IMR-90 (cell line): Measurements from ENCODE around the gene RAB31. TPM values are rescaled to one million over a fixed set of nuclear protein-coding genes. Genes with fewer than 3 reads are reported as not detected.

ENCODE experiments used
- ATAC-seq: fragments of 200-7000 bp; cut with Tn5 transposase; 2 replicates; pipeline ENCODE4 v1.9.1; 2020; ENCODE audit warnings: low read depth, mild to moderate bottlenecking, moderate library complexity
- BruUV-seq: library from RNA; stranded (reverse); fragments of 400-500 nt; replicated peaks from 2 replicates; lab custom pipeline; 2021; lab: Mats Ljungman, UMichigan
- CTCF ChIA-PET: fragments of 300-600 bp; formaldehyde crosslinking; extraction: SDS; loops from one replicate; lab custom pipeline; 2021; ENCODE audit warnings: antibody characterized with exemption; lab: Yijun Ruan, JAX
- POLR2A ChIA-PET: fragments of 300-600 bp; sonication (Branson Sonifier 250); formaldehyde crosslinking; loops from one replicate; lab custom pipeline; 2022; ENCODE audit warnings: antibody characterized with exemption; ENCODE audit not compliant: unreplicated experiment; lab: Charles Lee
- DNase-seq: peaks from one replicate; pipeline ENCODE4 v3.0.0; 2013
- H2AFZ ChIP-seq: replicated peaks from 2 replicates; pipeline ENCODE3; 2013; ENCODE audit warnings: low read length, mild to moderate bottlenecking; ENCODE audit not compliant: poor library complexity
- H2AK5ac ChIP-seq: 2 replicates; pipeline ENCODE4 v1.6.1; 2013; ENCODE audit warnings: low read depth, low read length, inconsistent platforms
- H2AK9ac ChIP-seq: replicated peaks from 2 replicates; pipeline ENCODE3; 2013; ENCODE audit warnings: mild to moderate bottlenecking, low read depth, low read length, moderate library complexity; ENCODE audit not compliant: poor library complexity
- H2BK120ac ChIP-seq: 2 replicates; pipeline ENCODE4 v1.6.1; 2013; ENCODE audit warnings: low read depth, low read length, inconsistent platforms
- H2BK15ac ChIP-seq: 3 replicates; pipeline ENCODE4 v1.6.1; 2013; ENCODE audit warnings: low read depth, low read length, inconsistent platforms
- H2BK20ac ChIP-seq: 2 replicates; pipeline ENCODE4 v1.6.1; 2013; ENCODE audit warnings: low read depth, mild to moderate bottlenecking, inconsistent platforms, low read length, moderate library complexity
- H2BK5ac ChIP-seq: 2 replicates; pipeline ENCODE4 v1.6.1; 2013; ENCODE audit warnings: mild to moderate bottlenecking, low read depth, low read length, inconsistent platforms; ENCODE audit not compliant: poor library complexity, severe bottlenecking
- H3K14ac ChIP-seq: replicated peaks from 2 replicates; pipeline ENCODE4 v1.6.1; 2013; ENCODE audit warnings: low read depth, low read length, inconsistent platforms
- H3K18ac ChIP-seq: 2 replicates; pipeline ENCODE4 v1.6.1; 2013; ENCODE audit warnings: low read depth, low read length, control low read depth
- H3K23ac ChIP-seq: 2 replicates; pipeline ENCODE4 v1.6.1; 2013; ENCODE audit warnings: low read depth, low read length, inconsistent platforms
- H3K27ac ChIP-seq: 2 replicates; pipeline ENCODE4 v1.5.1; 2013; ENCODE audit warnings: mild to moderate bottlenecking, control low read depth, low read length; ENCODE audit not compliant: insufficient read depth
- H3K27me3 ChIP-seq: 2 replicates; pipeline ENCODE4 v1.6.1; 2013; ENCODE audit warnings: low read length; ENCODE audit not compliant: control insufficient read depth, insufficient read depth
- H3K36me3 ChIP-seq: 2 replicates; pipeline ENCODE4 v1.6.1; 2013; ENCODE audit warnings: low read length, mixed read lengths; ENCODE audit not compliant: control insufficient read depth, insufficient read depth
- H3K4ac ChIP-seq: 2 replicates; pipeline ENCODE4 v1.6.1; 2013; ENCODE audit warnings: low read depth, low read length, inconsistent platforms
- H3K4me1 ChIP-seq: 2 replicates; pipeline ENCODE4 v1.6.1; 2013; ENCODE audit warnings: low read length, mixed read lengths; ENCODE audit not compliant: control insufficient read depth, insufficient read depth
- H3K4me2 ChIP-seq: 2 replicates; pipeline ENCODE4 v1.6.1; 2013; ENCODE audit warnings: low read depth, mild to moderate bottlenecking, control low read depth, low read length, moderate library complexity
- H3K4me3 ChIP-seq: 2 replicates; pipeline ENCODE4 v1.5.1; 2013; ENCODE audit warnings: low read depth, mild to moderate bottlenecking, control low read depth, low read length, moderate library complexity; ENCODE audit not compliant: insufficient read depth
- H3K56ac ChIP-seq: 2 replicates; pipeline ENCODE4 v1.6.1; 2013; ENCODE audit warnings: low read length, inconsistent platforms; ENCODE audit not compliant: insufficient read depth; ENCODE audit errors: extremely low read depth
- H3K79me1 ChIP-seq, 2 experiments: 2 replicates each; pipeline ENCODE4 v1.6.1; 2013; ENCODE audit warnings: low read length in 2 of 2, inconsistent platforms in 1 of 2, low read depth in 1 of 2
- H3K9ac ChIP-seq: 2 replicates; pipeline ENCODE4 v1.6.1; 2013; ENCODE audit warnings: low read depth, low read length, control low read depth
- H3K9me1 ChIP-seq: 2 replicates; pipeline ENCODE4 v1.6.1; 2013; ENCODE audit warnings: low read length, inconsistent platforms; ENCODE audit not compliant: insufficient read depth
- H3K9me3 ChIP-seq: 2 replicates; pipeline ENCODE4 v1.6.1; 2013; ENCODE audit warnings: low read length; ENCODE audit not compliant: control insufficient read depth, insufficient read depth
- H4K20me1 ChIP-seq: 2 replicates; pipeline ENCODE4 v1.6.1; 2013; ENCODE audit warnings: low read length, inconsistent platforms; ENCODE audit not compliant: insufficient read depth
- H4K5ac ChIP-seq: 2 replicates; pipeline ENCODE4 v1.6.1; 2013; ENCODE audit warnings: mild to moderate bottlenecking, low read depth, low read length, control low read depth
- H4K8ac ChIP-seq, 2 experiments: 2 replicates each; pipeline ENCODE4 v1.6.1; 2013; ENCODE audit warnings: low read depth in 2 of 2, low read length in 2 of 2, control low read depth in 1 of 2, inconsistent platforms in 1 of 2
- H4K91ac ChIP-seq: 2 replicates; pipeline ENCODE4 v1.6.1; 2013; ENCODE audit warnings: low read depth, low read length, inconsistent platforms; ENCODE audit not compliant: insufficient read depth
- BHLHE40 ChIP-seq: fragments of 150-350 bp; IDR thresholded peaks from 2 replicates; pipeline ENCODE4 v1.6.1; 2016; ENCODE audit warnings: mild to moderate bottlenecking, low read depth, low read length
- CEBPB ChIP-seq: IDR thresholded peaks from 2 replicates; pipeline ENCODE4 v1.6.1; 2012; ENCODE audit warnings: low read depth, low read length, improper control_type of control experiment
- CTCF ChIP-seq: conservative IDR thresholded peaks from 2 replicates; pipeline ENCODE4 v1.5.1; 2012; ENCODE audit warnings: mild to moderate bottlenecking, low read depth, low read length, improper control_type of control experiment
- RAD21 ChIP-seq: IDR thresholded peaks from 2 replicates; pipeline ENCODE4 v1.6.1; 2012; ENCODE audit warnings: low read length, improper control_type of control experiment
- SMC3 ChIP-seq: fragments of 150-350 bp; IDR thresholded peaks from 2 replicates; pipeline ENCODE4 v1.6.1; 2016; ENCODE audit warnings: low read depth, mild to moderate bottlenecking, antibody characterized with exemption, low read length, moderate library complexity
- USF2 ChIP-seq: fragments of 150-350 bp; IDR thresholded peaks from 2 replicates; pipeline ENCODE4 v1.6.1; 2017; ENCODE audit warnings: mild to moderate bottlenecking, antibody characterized with exemption, low read length, low read depth
- WGBS, 2 experiments: methylation state at CpG; one replicate each; pipeline versions ENCODE4 v1.1.5 to v1.1.7; 2013; ENCODE audit warnings: missing lambda C conversion rate in 2 of 2; ENCODE audit not compliant: insufficient read length in 1 of 2; ENCODE audit errors: extremely low coverage in 2 of 2; 5-methylcytosine and 5-hydroxymethylcytosine counted together
- dilution Hi-C: fragments of 300-500 bp; cut with HindIII; formaldehyde crosslinking; loops from one replicate; pipeline ENCODE4 v1.14.3; 2018; ENCODE audit warnings: low sequenced_read_pairs; ENCODE audit not compliant: unreplicated experiment
- in situ Hi-C: fragments of 300-500 bp; cut with MboI; formaldehyde crosslinking; loops from 3 replicates; pipeline ENCODE4 v1.14.3; 2019; ENCODE audit warnings: low sequenced_read_pairs, inconsistent platforms, mixed read lengths
- intact Hi-C: fragments of 100-400 bp; cut with micrococcal nuclease; formaldehyde crosslinking; loops from 2 replicates; pipeline ENCODE4 v1.10.0; 2022
- polyA plus RNA-seq, 3 experiments: library from polyadenylated mRNA; depleted of rRNA; stranded (reverse); fragments of >200 nt; gene quantifications; 2 replicates each; pipeline ENCODE4 v1.2.3, GENCODE V29; 2012; ENCODE audit warnings: low replicate concordance in 1 of 3
- total RNA-seq: library from RNA; depleted of rRNA; stranded (reverse); fragments of >200 nt; gene quantifications from 2 replicates; pipeline ENCODE4 v1.2.3, GENCODE V29; 2012

The RAB31 gene
- total and polyA plus RNA-seq, 2 of the 4 experiments (the other 2 are of a cell fraction): 13.8 to 26.9 TPM

GRCh38 chr18:9673296-9674251 is 34.5 kb upstream of the RAB31 start:
- Histone ChIP-seq H4K20me1 (no peaks in the 10 kb centered on the region), H2AK5ac (no peak overlapping the region), H3K9ac (no peak overlapping the region), H3K27me3 (no peaks in the 10 kb centered on the region), H2BK20ac (0 out of 2 replicates have a peak overlapping the region, but pooled peaks have one; percentile 18), H2BK5ac (no peak overlapping the region), H3K9me1 (no peaks in the 10 kb centered on the region), H3K4me3 (no peak overlapping the region), H2BK120ac (no peak overlapping the region), H3K14ac (0 out of 2 replicates have a peak overlapping the region, but pooled peaks have one; percentile 35), H3K79me1 (no peaks in the 10 kb centered on the region; a peak in 1 of 4 replicates), H4K8ac (no peak overlapping the region), H3K36me3 (no peaks in the 10 kb centered on the region), H4K91ac (no peak overlapping the region; the same call in 1 of the 2 replicates), H4K5ac (no peak overlapping the region), H3K27ac (no peak overlapping the region), H3K4ac (peak overlapping the region; percentile 5; the same call in 1 of the 2 replicates), H2AFZ (no peak overlapping the region), H2BK15ac (0 out of 3 replicates have a peak overlapping the region, but pooled peaks have one; percentile 6), H3K4me1 (no peaks in the 10 kb centered on the region), H3K9me3 (no peaks in the 10 kb centered on the region), H3K56ac (no peak overlapping the region), H3K18ac (no peak overlapping the region), H3K23ac (no peak overlapping the region), H3K4me2 (no peak overlapping the region), H2AK9ac (no peak overlapping the region)
- no peak for TF ChIP-seq BHLHE40
- TF ChIP-seq RAD21: peak; percentile 53
- 0 out of 2 replicates have a peak, but pooled peaks have one; percentile 10 for TF ChIP-seq CEBPB
- peak; percentile 49 for TF ChIP-seq CTCF
- no peak for TF ChIP-seq USF2
- TF ChIP-seq SMC3: peak; percentile 37; the same call in 1 of the 2 replicates
- POLR2A ChIA-PET: no interaction called here
- peak; percentile 58 for DNase-seq
- in situ Hi-C loops (no loop called here), intact Hi-C loops (loop anchor here (1.0 kb wide), 1 partner anchor 61 kb away; no protein-coding TSS in a partner anchor), dilution Hi-C loops (no loop called here)
- ATAC-seq: peak; percentile 92
- no CpG with 5 or more reads among the region's 8 CpGs for WGBS, 2 experiments
- BruUV-seq: no TSS peak
- CTCF ChIA-PET: interaction anchor here (0.9 to 1.8 kb wide), 2 partner anchors 49 to 98 kb away, joined by 4 to 7 read pairs; no protein-coding TSS in a partner anchor
